ENCODE measurements around the gene GNAQ.

DNA sequence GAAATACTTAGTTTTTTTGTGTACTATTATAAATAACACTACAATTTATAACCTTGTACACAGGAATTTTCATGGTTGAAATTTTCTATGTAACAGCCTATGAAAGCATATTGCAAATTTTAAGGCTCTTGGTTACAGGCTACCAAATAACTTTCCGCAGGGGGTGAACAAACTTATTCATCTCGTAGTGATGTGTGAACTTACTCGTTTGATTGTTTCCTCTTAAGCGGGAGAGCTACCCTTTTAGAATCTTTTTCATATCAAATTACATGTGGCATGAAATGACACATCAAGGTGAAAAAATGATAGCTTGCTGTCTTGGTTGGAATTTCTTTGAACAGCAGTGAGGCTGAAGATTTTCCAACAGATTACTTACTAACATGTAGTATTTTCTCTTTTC lies 292.7 kb downstream of the GNAQ start:
- TF ChIP-seq, protein P1, sequence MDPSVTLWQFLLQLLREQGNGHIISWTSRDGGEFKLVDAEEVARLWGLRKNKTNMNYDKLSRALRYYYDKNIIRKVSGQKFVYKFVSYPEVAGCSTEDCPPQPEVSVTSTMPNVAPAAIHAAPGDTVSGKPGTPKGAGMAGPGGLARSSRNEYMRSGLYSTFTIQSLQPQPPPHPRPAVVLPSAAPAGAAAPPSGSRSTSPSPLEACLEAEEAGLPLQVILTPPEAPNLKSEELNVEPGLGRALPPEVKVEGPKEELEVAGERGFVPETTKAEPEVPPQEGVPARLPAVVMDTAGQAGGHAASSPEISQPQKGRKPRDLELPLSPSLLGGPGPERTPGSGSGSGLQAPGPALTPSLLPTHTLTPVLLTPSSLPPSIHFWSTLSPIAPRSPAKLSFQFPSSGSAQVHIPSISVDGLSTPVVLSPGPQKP (IDR thresholded peaks at IDR 0.05; ENCODE audit: low read depth, low read length) = no peak
- TF ChIP-seq, protein P2, sequence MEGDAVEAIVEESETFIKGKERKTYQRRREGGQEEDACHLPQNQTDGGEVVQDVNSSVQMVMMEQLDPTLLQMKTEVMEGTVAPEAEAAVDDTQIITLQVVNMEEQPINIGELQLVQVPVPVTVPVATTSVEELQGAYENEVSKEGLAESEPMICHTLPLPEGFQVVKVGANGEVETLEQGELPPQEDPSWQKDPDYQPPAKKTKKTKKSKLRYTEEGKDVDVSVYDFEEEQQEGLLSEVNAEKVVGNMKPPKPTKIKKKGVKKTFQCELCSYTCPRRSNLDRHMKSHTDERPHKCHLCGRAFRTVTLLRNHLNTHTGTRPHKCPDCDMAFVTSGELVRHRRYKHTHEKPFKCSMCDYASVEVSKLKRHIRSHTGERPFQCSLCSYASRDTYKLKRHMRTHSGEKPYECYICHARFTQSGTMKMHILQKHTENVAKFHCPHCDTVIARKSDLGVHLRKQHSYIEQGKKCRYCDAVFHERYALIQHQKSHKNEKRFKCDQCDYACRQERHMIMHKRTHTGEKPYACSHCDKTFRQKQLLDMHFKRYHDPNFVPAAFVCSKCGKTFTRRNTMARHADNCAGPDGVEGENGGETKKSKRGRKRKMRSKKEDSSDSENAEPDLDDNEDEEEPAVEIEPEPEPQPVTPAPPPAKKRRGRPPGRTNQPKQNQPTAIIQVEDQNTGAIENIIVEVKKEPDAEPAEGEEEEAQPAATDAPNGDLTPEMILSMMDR (IDR thresholded peaks at IDR 0.05) = no peak
